Colonic mucosa (tissue), 4 donors: ENCODE measurements around the gene IRF4. TPM values are rescaled to one million over a fixed set of nuclear protein-coding genes. Genes with fewer than 3 reads are reported as not detected.

Source experiments
- DNase-seq: peaks from one replicate; pipeline ENCODE4 v3.0.0-alpha.2; 2020
- H3K27ac ChIP-seq: fragments of 200-600 bp; one replicate; pipeline ENCODE4 v1.8.0; 2021
- H3K27me3 ChIP-seq: fragments of 200-600 bp; one replicate; pipeline ENCODE4 v1.8.0; 2021
- H3K36me3 ChIP-seq: fragments of 200-600 bp; one replicate; pipeline ENCODE4 v1.8.0; 2021
- H3K4me1 ChIP-seq: fragments of 200-600 bp; one replicate; pipeline ENCODE4 v1.8.0; 2021; ENCODE audit warnings: mild to moderate bottlenecking
- H3K4me3 ChIP-seq: fragments of 200-600 bp; one replicate; pipeline ENCODE4 v1.8.0; 2021
- H3K9ac ChIP-seq, 2 donors: one replicate each; pipeline ENCODE4 v1.7.0; 2013; ENCODE audit warnings: control low read depth in 2 of 2, low read depth in 2 of 2, low read length in 2 of 2
- H3K9me3 ChIP-seq: fragments of 200-600 bp; one replicate; pipeline ENCODE4 v1.8.0; 2021
- intact Hi-C: fragments of 100-400 bp; cut with DNase I; formaldehyde crosslinking; loops from one replicate; pipeline ENCODE4 v1.14.1; 2022
- total RNA-seq, 2 donors: library from RNA; stranded (reverse); fragmentation: NEBNext Ultra II Directional in 1 of 2; extraction: Animal tissue kit (Norgen Biotek cat#: 25700) in 1 of 2; gene quantifications; one replicate each; pipeline ENCODE4 v1.2.1, GENCODE V29; 2021
- TF ChIP-seq, protein P1 (sequence below): fragments of 200-600 bp; IDR thresholded peaks from one replicate; pipeline ENCODE4 v1.8.0; 2022; ENCODE audit warnings: antibody characterized with exemption, mild to moderate bottlenecking
- donor health status: healthy.
- donor health status: DM: no; HTN: no; CAD: no.
- donor health status: DM: no; HTN: no; CAD: no.

Gene IRF4
- total RNA-seq, 2 donors from 2014 or later = 4.7 to 8.8 TPM

DNA sequence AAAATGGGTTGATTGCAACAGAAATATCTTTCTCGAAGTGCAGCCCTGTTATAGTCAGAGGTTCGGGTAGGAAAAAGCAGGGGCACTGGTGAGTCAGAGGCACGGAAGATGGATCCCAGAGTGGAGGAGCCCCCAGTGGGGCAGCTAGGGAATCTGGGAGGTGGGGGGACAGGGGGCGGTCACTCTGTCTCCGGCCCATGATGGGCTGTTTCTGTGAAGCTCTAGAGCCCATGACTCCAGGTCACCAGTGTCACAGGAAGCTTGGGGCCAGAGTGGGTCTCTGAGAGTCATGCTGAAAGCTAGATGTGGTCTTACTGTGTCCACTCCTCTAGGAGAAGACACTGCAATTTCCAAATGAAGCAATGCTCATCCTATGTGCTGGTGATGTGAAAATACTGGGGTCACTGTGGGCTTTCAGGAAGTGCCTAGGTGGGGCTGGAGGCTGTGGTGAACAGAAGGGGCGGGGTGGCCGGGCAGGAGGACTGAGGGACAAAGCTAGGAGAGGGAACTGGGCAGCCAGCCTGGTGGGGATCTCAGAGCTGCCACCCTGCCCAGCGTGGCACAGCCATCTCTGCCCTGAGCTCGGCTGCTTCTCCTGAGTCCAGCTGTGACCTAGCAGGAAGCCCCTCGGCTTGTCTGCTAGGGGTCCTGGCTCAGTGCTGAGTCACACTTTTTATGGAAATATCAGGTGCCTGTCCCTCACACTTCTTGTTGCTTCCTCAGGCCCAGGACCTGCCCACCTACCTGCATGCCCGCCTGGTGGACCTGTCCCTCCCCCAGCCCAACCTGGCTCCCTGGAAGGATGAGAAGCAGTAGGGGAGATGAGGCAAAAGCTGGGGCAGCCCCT, 54.2 kb downstream of the IRF4 start:
- Histone ChIP-seq H3K9me3 (no peaks in the 10 kb centered on the region), H3K4me3 (no peak overlapping the region), H3K9ac (no peak overlapping the region), H3K36me3 (no peaks in the 10 kb centered on the region), H3K4me1 (no peaks in the 10 kb centered on the region), H3K27me3 (no peaks in the 10 kb centered on the region), H3K27ac (no peak overlapping the region)
- TF ChIP-seq, protein P1, sequence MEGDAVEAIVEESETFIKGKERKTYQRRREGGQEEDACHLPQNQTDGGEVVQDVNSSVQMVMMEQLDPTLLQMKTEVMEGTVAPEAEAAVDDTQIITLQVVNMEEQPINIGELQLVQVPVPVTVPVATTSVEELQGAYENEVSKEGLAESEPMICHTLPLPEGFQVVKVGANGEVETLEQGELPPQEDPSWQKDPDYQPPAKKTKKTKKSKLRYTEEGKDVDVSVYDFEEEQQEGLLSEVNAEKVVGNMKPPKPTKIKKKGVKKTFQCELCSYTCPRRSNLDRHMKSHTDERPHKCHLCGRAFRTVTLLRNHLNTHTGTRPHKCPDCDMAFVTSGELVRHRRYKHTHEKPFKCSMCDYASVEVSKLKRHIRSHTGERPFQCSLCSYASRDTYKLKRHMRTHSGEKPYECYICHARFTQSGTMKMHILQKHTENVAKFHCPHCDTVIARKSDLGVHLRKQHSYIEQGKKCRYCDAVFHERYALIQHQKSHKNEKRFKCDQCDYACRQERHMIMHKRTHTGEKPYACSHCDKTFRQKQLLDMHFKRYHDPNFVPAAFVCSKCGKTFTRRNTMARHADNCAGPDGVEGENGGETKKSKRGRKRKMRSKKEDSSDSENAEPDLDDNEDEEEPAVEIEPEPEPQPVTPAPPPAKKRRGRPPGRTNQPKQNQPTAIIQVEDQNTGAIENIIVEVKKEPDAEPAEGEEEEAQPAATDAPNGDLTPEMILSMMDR = no peak
- intact Hi-C loops = no loop called here
- DNase-seq = no peak

DNA sequence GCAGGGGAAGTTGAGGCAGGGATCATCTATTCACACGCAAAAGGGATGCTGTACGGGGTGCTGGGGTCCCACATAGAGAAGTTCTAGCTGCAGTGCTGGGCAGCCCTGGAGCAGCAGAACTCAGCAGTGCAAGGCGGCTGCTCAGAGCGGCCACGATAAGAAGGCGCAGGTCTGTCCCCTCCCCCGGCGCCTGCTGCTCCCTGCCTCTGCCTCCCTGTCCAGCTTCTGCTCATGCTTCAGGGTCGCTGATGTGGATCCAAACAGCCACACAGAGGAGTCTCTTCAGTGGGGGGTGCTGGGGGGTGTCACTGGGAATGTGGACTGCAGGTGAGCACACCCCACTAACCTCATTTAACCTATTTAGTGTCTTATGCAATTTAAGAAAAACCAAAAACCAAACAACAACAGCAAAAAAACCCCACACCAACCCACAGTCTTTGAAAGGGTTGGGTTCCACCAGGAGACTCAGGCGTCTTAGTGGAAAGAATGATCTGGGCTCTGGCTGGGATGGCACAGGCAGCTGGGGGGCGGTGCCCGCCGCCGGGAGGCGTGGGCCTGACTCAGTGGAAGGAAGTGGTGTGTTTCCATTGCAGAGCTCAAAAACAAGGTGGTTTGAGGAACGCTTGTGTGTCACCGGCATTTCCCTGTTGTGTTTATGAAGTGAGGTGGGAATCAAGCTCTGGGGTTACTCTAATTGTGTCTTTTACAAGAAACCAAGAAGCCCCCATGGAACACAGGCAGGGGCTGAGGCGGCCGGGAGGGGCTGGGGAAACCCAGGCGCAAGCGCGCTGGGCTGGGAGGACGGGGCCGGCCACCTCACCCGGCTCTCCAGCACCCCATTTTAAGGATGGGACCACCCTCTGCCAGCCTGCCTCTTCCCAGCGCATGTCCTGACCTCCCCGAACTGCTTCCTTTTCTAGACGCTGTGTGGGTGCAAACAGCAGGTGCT, 55.1 kb downstream of the IRF4 start:
- Histone ChIP-seq H3K27ac (no peak overlapping the region), H3K4me1 (no peaks in the 10 kb centered on the region), H3K9me3 (no peaks in the 10 kb centered on the region), H3K4me3 (no peak overlapping the region), H3K27me3 (no peaks in the 10 kb centered on the region), H3K9ac (no peak overlapping the region), H3K36me3 (no peaks in the 10 kb centered on the region)
- intact Hi-C loops = no loop called here
- no peak for DNase-seq
- TF ChIP-seq, protein P1 = no peak

DNA sequence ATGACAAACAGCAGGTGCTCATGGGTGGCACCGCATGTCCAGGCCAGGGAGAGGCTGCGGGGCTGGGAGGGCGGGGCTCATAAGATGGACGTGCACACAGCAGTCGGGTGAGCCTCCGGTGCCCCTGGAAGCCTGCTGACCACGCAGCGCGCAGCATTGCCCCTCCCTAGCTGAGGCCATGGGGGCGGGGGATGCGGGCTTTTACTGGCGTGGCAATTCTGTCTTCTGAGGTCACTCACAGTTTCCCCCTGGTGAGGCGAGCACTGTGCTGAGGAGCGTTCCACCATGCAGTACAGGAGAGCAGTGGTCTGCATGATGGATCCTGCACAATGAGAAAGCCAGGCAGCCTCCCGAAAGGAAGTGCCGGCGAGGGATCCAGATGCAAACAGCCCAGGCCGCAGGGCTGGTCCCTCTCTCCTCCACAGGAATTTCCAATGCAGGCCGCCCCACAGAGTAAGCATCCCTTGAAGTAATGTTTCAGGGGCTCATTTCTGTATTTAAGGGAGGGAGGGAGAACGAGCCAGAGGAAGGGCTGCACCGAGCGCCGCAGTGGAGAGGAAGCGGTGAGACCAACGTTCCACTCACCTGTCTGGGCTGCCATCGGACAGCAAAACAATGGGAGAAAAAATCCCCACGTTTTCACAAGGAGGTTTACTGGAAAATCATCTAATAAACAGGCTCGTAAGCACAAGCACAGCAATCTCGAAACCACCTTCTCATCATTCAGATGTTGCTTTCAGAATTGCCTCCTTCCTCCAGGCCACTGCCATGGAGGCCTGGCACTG, 56.0 kb downstream of the IRF4 start:
- H3K36me3 ChIP-seq = no peaks in the 10 kb centered on the region
- no peaks in the 10 kb centered on the region for H3K27me3 ChIP-seq
- no peak overlapping the region for H3K4me3 ChIP-seq
- TF ChIP-seq, protein P1 = no peak
- no peaks in the 10 kb centered on the region for H3K4me1 ChIP-seq
- no peak overlapping the region for H3K27ac ChIP-seq
- intact Hi-C loops = no loop called here
- no peak overlapping the region for H3K9ac ChIP-seq
- no peaks in the 10 kb centered on the region for H3K9me3 ChIP-seq
- DNase-seq = no peak

DNA sequence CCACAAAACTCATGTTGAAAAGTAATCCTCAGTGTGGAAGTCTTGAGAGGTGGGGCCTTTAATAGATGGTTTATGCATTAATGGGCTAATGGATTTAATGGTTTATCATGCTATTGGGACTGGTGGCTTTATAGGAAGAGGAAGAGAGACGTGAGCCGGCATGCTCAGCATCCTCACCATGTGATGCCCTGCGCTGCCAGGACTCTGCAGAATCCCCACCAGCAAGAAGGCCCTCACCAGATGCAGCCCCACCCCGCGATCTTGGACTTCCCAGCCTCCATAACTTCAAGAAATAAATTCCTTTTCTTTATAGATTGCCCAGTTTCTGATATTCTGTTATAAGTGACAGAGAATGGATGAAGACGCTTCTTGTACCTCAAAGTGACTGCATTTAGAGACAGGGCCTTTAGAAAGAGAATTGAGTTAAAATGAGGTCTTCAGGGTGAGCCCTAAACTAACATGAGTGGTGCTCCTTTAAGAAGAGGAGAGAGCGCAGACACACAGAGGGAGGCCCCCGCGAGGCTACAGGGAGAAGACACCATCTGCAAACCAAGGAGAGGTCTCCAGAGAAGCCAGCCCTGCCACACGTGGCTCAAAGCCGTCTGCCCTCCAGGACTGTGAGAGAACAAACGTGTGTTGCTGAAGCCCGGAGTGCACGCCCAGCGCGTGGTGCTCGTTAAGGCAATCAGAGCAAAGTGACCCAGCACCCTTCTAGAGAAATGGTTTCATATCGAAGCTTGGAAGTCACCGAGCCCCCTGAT, 56.9 kb downstream of the IRF4 start:
- H3K27ac ChIP-seq = no peak overlapping the region
- H3K27me3 ChIP-seq = no peaks in the 10 kb centered on the region
- H3K36me3 ChIP-seq = no peaks in the 10 kb centered on the region
- H3K4me1 ChIP-seq = no peaks in the 10 kb centered on the region
- no peak overlapping the region for H3K4me3 ChIP-seq
- no peak overlapping the region for H3K9ac ChIP-seq
- no peaks in the 10 kb centered on the region for H3K9me3 ChIP-seq
- intact Hi-C loops = no loop called here
- TF ChIP-seq, protein P1 = no peak
- DNase-seq = no peak
